Upper lobe of left lung (tissue), 4 donors: ENCODE measurements around the gene ICAM1.
A peak's percentile ranks its signal among the peaks of the same experiment; 100 is the strongest.

ENCODE experiments used
- CTCF ChIP-seq, 6 experiments: fragments of 450-650 bp in 4 of 6; fragments of 200-600 bp in 2 of 6; sonication (generic) in 2 of 6; IDR thresholded peaks; one replicate each; pipeline ENCODE4 v1.5.1; 2016 to 2019; ENCODE audit warnings: antibody characterized with exemption in 6 of 6
- EP300 ChIP-seq, 4 donors: sonication (generic); formaldehyde crosslinking; IDR thresholded peaks; one replicate each; pipeline ENCODE4 v1.5.1; 2017; ENCODE audit warnings: antibody characterized with exemption in 4 of 4, control low read depth in 2 of 4
- POLR2A ChIP-seq, 4 donors: fragments of 450-650 bp; IDR thresholded peaks; one replicate each; pipeline ENCODE4 v1.5.1; 2016 to 2017; ENCODE audit warnings: antibody characterized with exemption in 4 of 4, mild to moderate bottlenecking in 2 of 4
- POLR2AphosphoS5 ChIP-seq, 2 donors: sonication (generic); formaldehyde crosslinking; IDR thresholded peaks; one replicate each; pipeline ENCODE4 v1.5.1; 2017; ENCODE audit warnings: antibody characterized with exemption in 2 of 2

- TF ChIP-seq CTCF (IDR thresholded peaks at IDR 0.05) (peak; percentile 45 to 66 (median 54)), EP300 (IDR thresholded peaks at IDR 0.05) (no peak), POLR2A (IDR thresholded peaks at IDR 0.05) (no peak), POLR2AphosphoS5 (IDR thresholded peaks at IDR 0.05) (no peak)
These were observed 42.0 kb upstream of the ICAM1 start for GRCh38 chr19:10228920-10229319.
